ENCODE measurements around the gene SYNGAP1.
"Not testable (repeated sequence)": the region's sequence is repeated elsewhere in the genome, so short reads cannot be mapped to it uniquely, and the experiment has no call there.

SYNGAP1 gene

GRCh38 chr6:33455051-33455450, 35.2 kb downstream of the SYNGAP1 start:
- H3K9me3 Mint-ChIP-seq, result no peaks in the 10 kb centered on the region
- H3K36me3 Mint-ChIP-seq (ENCODE audit: insufficient read depth), result peaks cover 11% of the 10 kb centered on the region
- peak overlapping the region; percentile 98 for H3K27ac Mint-ChIP-seq (ENCODE audit: low read depth)
- peaks cover 31% of the 10 kb centered on the region for H3K4me1 Mint-ChIP-seq
- peak overlapping the region; percentile 99 for H3K4me3 Mint-ChIP-seq
- DNase-seq (ENCODE audit: low spot score in 2 of 2), result no peak
- no peak for ATAC-seq (replicated peaks; ENCODE audit: extremely low read depth, poor library complexity, severe bottlenecking)
- H3K27me3 Mint-ChIP-seq, result no peaks in the 10 kb centered on the region

DNA sequence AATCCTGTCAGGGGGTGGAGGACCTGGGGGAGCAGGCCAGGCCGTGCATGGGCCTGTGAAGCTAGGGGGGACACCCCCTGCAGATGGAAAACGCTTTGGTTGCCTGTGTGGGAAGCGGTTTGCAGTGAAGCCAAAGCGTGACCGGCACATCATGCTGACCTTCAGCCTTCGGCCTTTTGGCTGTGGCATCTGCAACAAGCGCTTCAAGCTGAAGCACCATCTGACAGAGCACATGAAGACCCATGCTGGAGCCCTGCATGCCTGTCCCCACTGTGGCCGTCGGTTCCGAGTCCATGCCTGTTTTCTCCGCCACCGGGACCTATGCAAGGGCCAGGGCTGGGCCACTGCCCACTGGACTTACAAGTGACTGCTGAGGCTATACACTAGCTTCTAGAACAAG, 36.3 kb downstream of the SYNGAP1 start:
- H3K27ac Mint-ChIP-seq (ENCODE audit: low read depth), result no peak overlapping the region
- peaks cover 31% of the 10 kb centered on the region for H3K4me1 Mint-ChIP-seq
- no peak for ATAC-seq (replicated peaks; ENCODE audit: extremely low read depth, poor library complexity, severe bottlenecking)
- H3K27me3 Mint-ChIP-seq, result no peaks in the 10 kb centered on the region
- no peak overlapping the region for H3K4me3 Mint-ChIP-seq
- H3K36me3 Mint-ChIP-seq (ENCODE audit: insufficient read depth), result peaks cover 11% of the 10 kb centered on the region
- no peaks in the 10 kb centered on the region for H3K9me3 Mint-ChIP-seq
- DNase-seq (ENCODE audit: low spot score in 2 of 2), result no peak

DNA sequence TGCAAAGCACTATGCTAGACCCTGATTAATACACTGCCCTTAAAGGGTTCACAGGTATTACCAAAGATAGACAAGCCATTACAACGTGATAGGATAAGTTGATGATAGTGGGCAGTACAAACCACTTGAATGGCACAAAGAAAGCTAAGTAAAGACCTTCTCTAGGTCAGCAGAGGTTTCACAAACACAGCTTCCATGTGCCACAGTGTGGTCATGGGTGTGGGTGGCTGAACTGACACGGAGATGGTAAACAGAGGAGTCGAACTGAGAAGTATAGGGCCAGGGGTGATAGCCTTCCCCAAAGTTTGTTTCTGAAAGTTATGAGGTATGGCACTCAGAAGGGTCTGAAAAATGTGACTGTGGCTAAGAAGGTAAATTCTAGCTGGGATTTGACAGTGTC, 38.8 kb downstream of the SYNGAP1 start:
- no peak for ATAC-seq (replicated peaks; ENCODE audit: extremely low read depth, poor library complexity, severe bottlenecking)
- no peak for DNase-seq (ENCODE audit: low spot score in 2 of 2)
- Mint-ChIP-seq H3K9me3 (no peaks in the 10 kb centered on the region), H3K27me3 (no peaks in the 10 kb centered on the region), H3K27ac (ENCODE audit: low read depth) (no peak overlapping the region), H3K4me3 (no peak overlapping the region), H3K4me1 (peaks cover 18% of the 10 kb centered on the region), H3K36me3 (ENCODE audit: insufficient read depth) (peaks cover 9% of the 10 kb centered on the region)

- no peak overlapping the region for H3K4me3 Mint-ChIP-seq
- no peaks in the 10 kb centered on the region for H3K9me3 Mint-ChIP-seq
- peaks cover 9% of the 10 kb centered on the region for H3K36me3 Mint-ChIP-seq (ENCODE audit: insufficient read depth)
- H3K27ac Mint-ChIP-seq (ENCODE audit: low read depth), result no peak overlapping the region
- DNase-seq (ENCODE audit: low spot score in 2 of 2) (no peak), ATAC-seq (replicated peaks; ENCODE audit: extremely low read depth, poor library complexity, severe bottlenecking) (no peak)
- peaks cover 14% of the 10 kb centered on the region for H3K4me1 Mint-ChIP-seq
- no peaks in the 10 kb centered on the region for H3K27me3 Mint-ChIP-seq
Observed at GRCh38 chr6:33459226-33459625, 39.4 kb downstream of the SYNGAP1 start.

DNA sequence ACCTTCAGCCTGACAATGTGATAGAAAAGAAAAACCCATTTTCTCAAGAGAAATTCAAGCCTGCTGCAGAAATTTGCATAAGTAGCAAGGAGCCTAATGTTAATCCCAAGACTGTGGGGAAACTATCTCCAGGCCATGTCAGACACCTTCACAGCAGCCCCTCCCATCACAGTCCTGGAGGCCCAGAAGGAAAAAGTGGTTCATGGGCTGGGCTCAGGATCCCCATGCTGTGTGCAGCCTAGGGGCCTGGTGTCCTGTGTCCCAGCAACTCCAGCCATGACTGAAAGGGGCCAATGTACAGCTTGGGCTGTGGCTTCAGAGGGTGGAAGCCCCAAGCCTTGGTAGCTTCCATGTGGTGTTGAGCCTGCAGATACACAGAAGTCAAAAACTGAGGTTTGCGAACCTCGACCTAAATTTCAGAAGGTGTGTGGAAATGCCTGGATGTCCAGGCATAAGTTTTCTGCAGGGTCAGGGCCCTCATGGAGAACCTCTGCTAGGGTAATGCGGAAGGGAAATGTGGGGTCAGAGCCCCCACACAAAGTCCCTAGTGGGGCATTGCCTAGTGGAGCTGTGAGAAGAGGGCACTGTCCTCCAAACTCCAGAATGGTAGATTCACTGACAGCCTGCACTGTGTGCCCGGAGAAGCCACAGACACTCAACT, 46.3 kb downstream of the SYNGAP1 start:
- no peak overlapping the region for H3K4me3 Mint-ChIP-seq
- no peaks in the 10 kb centered on the region for H3K27me3 Mint-ChIP-seq
- H3K4me1 Mint-ChIP-seq, result no peaks in the 10 kb centered on the region
- no peaks in the 10 kb centered on the region for H3K9me3 Mint-ChIP-seq
- DNase-seq (ENCODE audit: low spot score in 2 of 2) (no peak), ATAC-seq (replicated peaks; ENCODE audit: extremely low read depth, poor library complexity, severe bottlenecking) (no peak)
- no peak overlapping the region for H3K27ac Mint-ChIP-seq (ENCODE audit: low read depth)
- no peaks in the 10 kb centered on the region for H3K36me3 Mint-ChIP-seq (ENCODE audit: insufficient read depth)

GRCh38 chr6:33467091-33467490, 47.2 kb downstream of the SYNGAP1 start:
- H3K4me1 Mint-ChIP-seq, result no peaks in the 10 kb centered on the region
- H3K27me3 Mint-ChIP-seq, result no peaks in the 10 kb centered on the region
- no peaks in the 10 kb centered on the region for H3K36me3 Mint-ChIP-seq (ENCODE audit: insufficient read depth)
- DNase-seq (ENCODE audit: low spot score in 2 of 2) (no peak), ATAC-seq (replicated peaks; ENCODE audit: extremely low read depth, poor library complexity, severe bottlenecking) (no peak)
- no peak overlapping the region for H3K27ac Mint-ChIP-seq (ENCODE audit: low read depth)
- no peak overlapping the region for H3K4me3 Mint-ChIP-seq
- no peaks in the 10 kb centered on the region for H3K9me3 Mint-ChIP-seq

DNA sequence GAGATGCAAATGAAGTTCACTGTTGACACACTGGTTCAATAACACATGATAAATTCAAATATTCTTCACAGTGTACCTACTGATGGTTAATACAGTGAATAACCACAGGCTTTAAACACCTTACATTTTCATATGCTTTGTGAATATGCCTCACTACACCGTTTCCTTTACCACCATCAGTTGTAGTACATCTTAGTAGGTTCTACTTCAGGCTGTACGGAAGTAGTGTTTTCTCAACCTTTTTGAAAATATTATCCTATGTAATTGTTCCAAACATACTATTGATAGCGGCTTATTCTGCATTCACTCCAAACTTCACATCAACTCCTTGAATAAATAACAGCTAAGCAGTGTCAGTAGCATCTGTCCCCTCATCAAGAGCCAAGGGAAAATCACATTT, 49.8 kb downstream of the SYNGAP1 start:
- Mint-ChIP-seq H3K4me3 (no peak overlapping the region), H3K9me3 (no peaks in the 10 kb centered on the region), H3K27me3 (no peaks in the 10 kb centered on the region), H3K27ac (ENCODE audit: low read depth) (no peak overlapping the region), H3K36me3 (ENCODE audit: insufficient read depth) (no peaks in the 10 kb centered on the region), H3K4me1 (no peaks in the 10 kb centered on the region)
- ATAC-seq (replicated peaks; ENCODE audit: extremely low read depth, poor library complexity, severe bottlenecking) (no peak), DNase-seq (ENCODE audit: low spot score in 2 of 2) (no peak)

GRCh38 chr6:33477864-33478263, 58.0 kb downstream of the SYNGAP1 start:
- Mint-ChIP-seq H3K27me3 (no peaks in the 10 kb centered on the region), H3K9me3 (no peaks in the 10 kb centered on the region), H3K4me1 (no peaks in the 10 kb centered on the region), H3K4me3 (no peak overlapping the region), H3K36me3 (ENCODE audit: insufficient read depth) (no peaks in the 10 kb centered on the region), H3K27ac (ENCODE audit: low read depth) (no peak overlapping the region)
- no peak for ATAC-seq (replicated peaks; ENCODE audit: extremely low read depth, poor library complexity, severe bottlenecking)
- DNase-seq (ENCODE audit: low spot score in 2 of 2), result no peak

GRCh38 chr6:33481192-33481591, 61.3 kb downstream of the SYNGAP1 start:
- H3K27ac Mint-ChIP-seq (ENCODE audit: low read depth), result no peak overlapping the region
- H3K36me3 Mint-ChIP-seq (ENCODE audit: insufficient read depth), result no peaks in the 10 kb centered on the region

DNA sequence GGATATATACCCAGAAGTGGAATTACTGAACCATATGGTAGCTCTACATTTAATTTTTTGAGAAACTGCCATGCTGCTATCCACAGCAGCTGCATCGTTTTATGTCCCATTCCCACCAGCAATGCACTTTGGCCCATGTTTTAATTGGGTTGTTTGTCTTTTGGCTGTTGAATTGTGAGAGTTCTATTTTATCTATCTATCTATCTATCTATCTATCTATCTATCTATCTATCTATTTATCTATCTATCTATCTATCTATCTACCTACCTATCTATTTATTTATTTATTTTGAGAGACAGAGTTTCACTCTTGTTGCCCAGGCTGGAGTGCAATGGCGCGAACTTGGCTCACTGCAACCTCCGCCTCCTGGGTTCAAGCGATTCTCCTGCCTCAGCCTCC, 62.8 kb downstream of the SYNGAP1 start:
- ATAC-seq (replicated peaks; ENCODE audit: extremely low read depth, poor library complexity, severe bottlenecking); H3K27me3 Mint-ChIP-seq; H3K4me3 Mint-ChIP-seq; DNase-seq (ENCODE audit: low spot score in 2 of 2); H3K4me1 Mint-ChIP-seq; H3K27ac Mint-ChIP-seq (ENCODE audit: low read depth); H3K9me3 Mint-ChIP-seq; H3K36me3 Mint-ChIP-seq (ENCODE audit: insufficient read depth): not testable (repeated sequence)

More at GRCh38 chr6:33481192-33481591, 61.3 kb downstream of the SYNGAP1 start:
- no peaks in the 10 kb centered on the region for H3K9me3 Mint-ChIP-seq
- ATAC-seq (replicated peaks; ENCODE audit: extremely low read depth, poor library complexity, severe bottlenecking) (no peak), DNase-seq (ENCODE audit: low spot score in 2 of 2) (no peak)
- no peak overlapping the region for H3K4me3 Mint-ChIP-seq
- no peaks in the 10 kb centered on the region for H3K4me1 Mint-ChIP-seq
- no peaks in the 10 kb centered on the region for H3K27me3 Mint-ChIP-seq

GRCh38 chr6:33483678-33484077, 63.8 kb downstream of the SYNGAP1 start:
- Mint-ChIP-seq H3K36me3 (ENCODE audit: insufficient read depth) (no peaks in the 10 kb centered on the region), H3K4me3 (no peak overlapping the region), H3K27ac (ENCODE audit: low read depth) (no peak overlapping the region), H3K4me1 (no peaks in the 10 kb centered on the region), H3K9me3 (no peaks in the 10 kb centered on the region), H3K27me3 (peaks cover 14% of the 10 kb centered on the region)
- ATAC-seq (replicated peaks; ENCODE audit: extremely low read depth, poor library complexity, severe bottlenecking), result no peak
- DNase-seq (ENCODE audit: low spot score in 2 of 2), result no peak

GRCh38 chr6:33484673-33485262, 64.9 kb downstream of the SYNGAP1 start:
- not testable (repeated sequence) for ATAC-seq (replicated peaks; ENCODE audit: extremely low read depth, poor library complexity, severe bottlenecking); H3K4me1 Mint-ChIP-seq; DNase-seq (ENCODE audit: low spot score in 2 of 2); H3K9me3 Mint-ChIP-seq; H3K27ac Mint-ChIP-seq (ENCODE audit: low read depth); H3K4me3 Mint-ChIP-seq; H3K36me3 Mint-ChIP-seq (ENCODE audit: insufficient read depth)
- H3K27me3 Mint-ChIP-seq, result peaks cover 21% of the 10 kb centered on the region

DNA sequence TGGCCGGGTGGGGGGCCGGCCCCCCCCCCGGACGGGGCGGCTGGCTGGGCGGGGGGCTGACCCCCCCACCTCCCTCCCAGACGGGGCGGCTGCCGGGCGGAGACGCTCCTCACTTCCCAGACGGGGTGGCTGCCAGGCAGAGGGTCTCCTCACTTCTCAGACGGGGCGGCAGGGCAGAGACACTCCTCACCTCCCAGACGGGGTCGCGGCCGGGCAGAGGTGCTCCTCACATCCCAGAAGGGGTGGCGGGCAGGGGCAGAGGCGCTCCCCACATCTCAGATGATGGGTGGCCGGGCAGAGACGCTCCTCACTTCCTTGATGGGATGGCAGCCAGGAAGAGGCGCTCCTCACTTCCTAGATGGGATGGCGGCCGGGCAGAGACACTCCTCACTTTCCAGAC, 65.8 kb downstream of the SYNGAP1 start:
- not testable (repeated sequence) for H3K27ac Mint-ChIP-seq (ENCODE audit: low read depth); H3K9me3 Mint-ChIP-seq; H3K4me3 Mint-ChIP-seq; H3K36me3 Mint-ChIP-seq (ENCODE audit: insufficient read depth); H3K4me1 Mint-ChIP-seq; ATAC-seq (replicated peaks; ENCODE audit: extremely low read depth, poor library complexity, severe bottlenecking); DNase-seq (ENCODE audit: low spot score in 2 of 2)
- peaks cover 21% of the 10 kb centered on the region for H3K27me3 Mint-ChIP-seq
